Measurements from ENCODE around the gene RDM1.

DNA sequence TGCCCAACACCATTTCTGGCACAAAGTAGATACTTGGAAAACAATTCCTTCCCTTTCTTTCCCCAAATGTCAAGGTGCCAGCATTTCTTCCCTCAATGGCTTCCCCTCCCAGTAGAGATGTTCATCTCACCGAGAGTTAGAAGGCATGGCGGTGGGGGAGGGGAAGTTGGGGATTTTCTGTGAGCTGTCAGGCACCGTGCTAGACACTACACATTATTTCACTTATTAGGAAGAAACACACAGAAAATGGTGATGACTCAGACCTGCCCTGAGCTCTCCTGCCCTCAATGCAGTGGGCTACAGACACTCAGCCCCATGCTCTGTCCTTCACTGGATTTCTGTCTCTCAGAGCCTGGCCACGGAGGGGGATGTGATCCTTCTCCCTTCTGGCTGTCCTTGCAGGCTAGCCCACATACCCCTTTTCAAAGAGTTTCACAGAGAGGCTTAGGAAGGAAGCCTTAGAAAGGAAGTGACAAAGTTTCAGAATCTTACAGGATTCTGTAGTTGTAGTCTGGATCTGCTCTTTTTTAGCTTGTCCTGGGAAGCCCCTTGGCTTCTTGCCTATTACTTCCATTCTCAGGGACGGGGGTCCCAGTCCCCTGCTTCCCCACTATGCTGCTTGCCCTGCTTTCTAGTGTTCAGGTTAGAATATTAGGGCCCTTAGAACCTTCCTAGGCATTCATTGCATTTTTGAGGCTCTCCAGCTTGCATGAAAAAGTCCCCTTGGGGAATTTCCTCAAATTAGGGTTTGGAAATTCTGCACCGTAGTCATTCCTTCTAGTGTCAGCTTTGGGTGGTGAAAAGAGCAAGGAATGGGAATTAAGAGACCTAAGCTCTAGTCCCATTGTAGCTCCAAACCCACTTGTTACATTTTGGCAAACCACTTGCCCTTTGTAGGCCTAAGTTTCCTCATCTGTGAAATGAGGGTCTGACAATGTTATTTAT is 38.2 kb downstream of the RDM1 start:
- TF ChIP-seq, protein P1, sequence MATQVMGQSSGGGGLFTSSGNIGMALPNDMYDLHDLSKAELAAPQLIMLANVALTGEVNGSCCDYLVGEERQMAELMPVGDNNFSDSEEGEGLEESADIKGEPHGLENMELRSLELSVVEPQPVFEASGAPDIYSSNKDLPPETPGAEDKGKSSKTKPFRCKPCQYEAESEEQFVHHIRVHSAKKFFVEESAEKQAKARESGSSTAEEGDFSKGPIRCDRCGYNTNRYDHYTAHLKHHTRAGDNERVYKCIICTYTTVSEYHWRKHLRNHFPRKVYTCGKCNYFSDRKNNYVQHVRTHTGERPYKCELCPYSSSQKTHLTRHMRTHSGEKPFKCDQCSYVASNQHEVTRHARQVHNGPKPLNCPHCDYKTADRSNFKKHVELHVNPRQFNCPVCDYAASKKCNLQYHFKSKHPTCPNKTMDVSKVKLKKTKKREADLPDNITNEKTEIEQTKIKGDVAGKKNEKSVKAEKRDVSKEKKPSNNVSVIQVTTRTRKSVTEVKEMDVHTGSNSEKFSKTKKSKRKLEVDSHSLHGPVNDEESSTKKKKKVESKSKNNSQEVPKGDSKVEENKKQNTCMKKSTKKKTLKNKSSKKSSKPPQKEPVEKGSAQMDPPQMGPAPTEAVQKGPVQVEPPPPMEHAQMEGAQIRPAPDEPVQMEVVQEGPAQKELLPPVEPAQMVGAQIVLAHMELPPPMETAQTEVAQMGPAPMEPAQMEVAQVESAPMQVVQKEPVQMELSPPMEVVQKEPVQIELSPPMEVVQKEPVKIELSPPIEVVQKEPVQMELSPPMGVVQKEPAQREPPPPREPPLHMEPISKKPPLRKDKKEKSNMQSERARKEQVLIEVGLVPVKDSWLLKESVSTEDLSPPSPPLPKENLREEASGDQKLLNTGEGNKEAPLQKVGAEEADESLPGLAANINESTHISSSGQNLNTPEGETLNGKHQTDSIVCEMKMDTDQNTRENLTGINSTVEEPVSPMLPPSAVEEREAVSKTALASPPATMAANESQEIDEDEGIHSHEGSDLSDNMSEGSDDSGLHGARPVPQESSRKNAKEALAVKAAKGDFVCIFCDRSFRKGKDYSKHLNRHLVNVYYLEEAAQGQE (IDR thresholded peaks at IDR 0.05; ENCODE audit: insufficient replicate concordance, low read depth): no peak
- TF ChIP-seq CTCF (IDR thresholded peaks at IDR 0.05; ENCODE audit: insufficient read depth, low read length) (no peak), GABPA (IDR thresholded peaks at IDR 0.05; ENCODE audit: low read depth) (no peak), POLR2AphosphoS5 (IDR thresholded peaks at IDR 0.05; ENCODE audit: low read depth) (no peak), SPI1 (IDR thresholded peaks at IDR 0.05; ENCODE audit: borderline replicate concordance, low read depth) (no peak)
